A549 treated with ZK216348 at 1 μM for 4 hours (cell line): Measurements from ENCODE around the gene LRPPRC. TPM values are rescaled to one million over a fixed set of nuclear protein-coding genes. Genes with fewer than 3 reads are reported as not detected.

Source experiments
- total RNA-seq: library from RNA; stranded (reverse); fragments of 200-300 nt; extraction: Qiagen RNA extraction; gene quantifications from 5 replicates; pipeline ENCODE4 v1.2.3, GENCODE V29; 2022; ENCODE audit warnings: low read depth

LRPPRC gene
- 72.6 to 112 TPM (median 96.7 TPM) in 5 replicates for total RNA-seq

DNA sequence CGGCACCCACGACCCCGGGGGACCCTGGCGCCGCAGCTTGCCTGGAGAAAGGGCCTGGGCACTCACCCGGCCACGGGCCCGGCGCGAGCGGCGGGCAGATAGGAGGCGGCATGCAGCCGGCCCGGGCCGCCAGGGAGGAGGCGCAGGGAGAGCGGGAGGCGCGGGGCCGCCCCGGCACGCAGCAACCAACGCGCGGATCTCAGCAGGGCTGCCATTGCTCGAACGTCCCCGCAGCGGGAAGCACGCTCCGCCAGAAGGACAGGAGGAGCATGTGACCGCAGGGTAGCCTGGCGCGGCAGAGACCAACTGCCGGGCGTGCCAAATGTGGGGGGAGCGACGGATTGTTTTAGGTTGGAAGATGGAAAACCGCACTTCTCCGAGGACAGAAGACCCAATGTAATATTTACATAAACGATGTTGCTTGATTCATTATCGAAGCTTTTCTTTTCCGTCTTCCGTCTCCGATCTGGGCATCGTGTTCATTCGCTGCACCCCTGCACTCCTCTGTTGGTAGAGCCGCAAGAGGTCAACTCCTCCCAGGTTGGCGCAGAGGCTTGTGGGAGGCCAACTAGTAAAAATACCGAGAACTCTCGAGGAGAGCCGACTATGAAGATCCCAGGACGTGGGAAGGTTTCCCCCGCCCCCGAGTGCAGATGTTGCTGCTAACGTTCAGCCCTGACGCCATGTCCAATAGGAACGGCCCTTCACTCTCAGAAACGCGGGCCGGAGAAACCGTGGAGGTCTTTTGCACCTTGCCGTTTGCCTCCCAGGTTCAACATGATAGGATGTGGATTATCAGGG, at the start of gene LRPPRC:
Gene LRPPRC (minus strand): TSS at position 257 of the 801 bp plus-strand sequence. CDS start 42 bp downstream, at position 215.

DNA sequence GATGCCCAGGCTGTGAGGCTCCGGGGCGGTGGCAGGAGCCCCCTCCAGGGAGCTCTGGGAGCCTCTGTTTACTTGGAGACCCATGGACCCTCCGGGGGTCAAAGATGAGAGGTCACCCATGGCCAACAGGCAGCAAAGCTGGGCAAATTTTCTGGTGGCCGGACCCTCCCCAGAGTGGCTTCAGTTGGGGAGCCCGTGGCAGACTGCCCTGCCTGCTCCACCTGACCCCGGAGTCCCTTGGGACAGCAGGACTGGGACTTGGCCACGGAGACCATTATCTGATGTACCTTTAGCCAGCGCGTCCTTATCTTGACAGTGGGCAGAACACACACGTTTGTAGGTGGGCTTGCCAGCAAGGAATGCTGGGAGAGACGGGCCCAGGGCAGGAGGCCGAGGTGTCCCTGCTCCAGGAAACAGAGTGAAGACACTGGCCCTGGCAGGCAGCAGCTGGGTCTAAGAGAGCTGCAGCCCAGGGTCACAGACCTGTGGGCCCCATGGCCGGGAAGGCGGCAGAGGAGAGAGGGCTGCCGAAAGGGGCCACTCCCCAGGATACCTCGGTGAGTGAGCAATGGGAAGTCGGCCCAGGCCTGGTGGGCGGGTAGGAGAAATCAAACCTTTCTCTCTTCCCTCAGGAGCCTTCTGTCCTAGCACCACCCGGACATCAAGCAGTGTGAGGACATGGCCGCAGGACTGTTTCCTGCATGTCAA, 157.1 kb downstream of the LRPPRC start, which contains the start of the genes ABCG5 and ABCG8:
Gene ABCG5 (minus strand): TSS at position 280 of the 708 bp plus-strand sequence. CDS start 160 bp downstream, at position 120.
Gene ABCG8 (plus strand): TSS at position 412 of the 708 bp plus-strand sequence. CDS start 83 bp downstream, at position 495.

Other genes starting within 250 kb of the LRPPRC start
- 12.6 to 25.6 TPM (median 15.2 TPM) in 5 replicates for gene DYNC2LI1, start 221.9 kb downstream of the LRPPRC start, total RNA-seq
- gene ABCG5, start 157.2 kb downstream of the LRPPRC start, total RNA-seq: not detected in 5 replicates
- not detected in 5 replicates for gene ABCG8, start 157.0 kb downstream of the LRPPRC start, total RNA-seq
- gene PPM1B, start 172.9 kb upstream of the LRPPRC start, total RNA-seq: 23.8 to 39.0 TPM (median 33.2 TPM) in 5 replicates